GM12874 (cell line): Measurements from ENCODE around the gene PACRG.

ENCODE experiments used
- CTCF ChIP-seq: IDR thresholded peaks from 2 replicates; pipeline ENCODE4 v1.5.1; 2011; ENCODE audit warnings: low read depth, mild to moderate bottlenecking, control low read depth, low read length, moderate library complexity; ENCODE audit not compliant: insufficient read depth

Gene PACRG

GRCh38 chr6:163344411-163344810 lies 616.6 kb downstream of the PACRG start:
- no peak for TF ChIP-seq CTCF

- TF ChIP-seq CTCF, result no peak
Measured at GRCh38 chr6:163345931-163346330, 618.2 kb downstream of the PACRG start.

GRCh38 chr6:163346497-163346961 lies 618.8 kb downstream of the PACRG start:
- TF ChIP-seq CTCF, result no peak

GRCh38 chr6:163347021-163347446 lies 619.3 kb downstream of the PACRG start:
- no peak for TF ChIP-seq CTCF

GRCh38 chr6:163348789-163349680 lies 621.3 kb downstream of the PACRG start:
- no peak for TF ChIP-seq CTCF

DNA sequence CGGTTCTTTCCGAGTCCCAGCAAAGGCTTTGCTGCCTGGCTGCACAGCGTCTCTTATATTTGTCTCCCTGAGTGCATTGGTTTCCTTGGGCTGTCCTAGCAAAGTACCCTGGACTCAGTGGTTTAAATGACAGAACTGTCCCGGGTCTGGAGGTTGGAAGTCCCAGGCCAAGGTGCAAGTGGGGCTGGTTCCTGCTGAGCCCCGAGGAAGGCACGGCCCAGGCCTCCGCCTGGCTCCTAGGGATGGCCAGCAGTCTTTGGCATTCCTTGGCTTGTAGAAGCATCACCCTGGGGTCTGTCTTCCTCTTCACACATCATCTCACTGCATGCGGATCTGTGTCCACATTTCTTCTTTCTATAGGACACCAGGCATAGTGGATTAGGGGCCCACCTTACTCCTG lies 621.9 kb downstream of the PACRG start:
- TF ChIP-seq CTCF, result no peak

DNA sequence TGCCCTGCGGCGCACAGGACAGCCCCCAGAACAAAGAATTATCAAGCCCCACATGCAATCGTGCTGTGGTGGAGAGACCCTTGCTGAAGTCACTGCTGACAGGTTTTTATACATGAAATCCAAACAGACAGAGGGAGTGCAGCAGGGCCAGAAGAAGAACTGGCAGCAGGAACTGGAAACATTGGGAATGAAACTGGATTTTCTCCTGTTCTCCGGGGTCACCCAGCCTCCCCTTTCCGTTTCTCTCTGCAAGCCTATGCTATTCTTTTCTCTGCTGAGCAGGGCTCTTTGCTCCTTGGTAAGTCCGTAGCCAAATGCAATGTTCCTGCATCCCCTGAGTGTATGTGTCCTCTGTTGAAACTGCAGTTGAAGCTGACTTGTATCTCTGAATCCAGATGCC lies 623.2 kb downstream of the PACRG start:
- no peak for TF ChIP-seq CTCF
